Measurements from ENCODE around the gene CLN6.
"Not testable (repeated sequence)": the region's sequence is repeated elsewhere in the genome, so short reads cannot be mapped to it uniquely, and the experiment has no call there.

The CLN6 gene

DNA sequence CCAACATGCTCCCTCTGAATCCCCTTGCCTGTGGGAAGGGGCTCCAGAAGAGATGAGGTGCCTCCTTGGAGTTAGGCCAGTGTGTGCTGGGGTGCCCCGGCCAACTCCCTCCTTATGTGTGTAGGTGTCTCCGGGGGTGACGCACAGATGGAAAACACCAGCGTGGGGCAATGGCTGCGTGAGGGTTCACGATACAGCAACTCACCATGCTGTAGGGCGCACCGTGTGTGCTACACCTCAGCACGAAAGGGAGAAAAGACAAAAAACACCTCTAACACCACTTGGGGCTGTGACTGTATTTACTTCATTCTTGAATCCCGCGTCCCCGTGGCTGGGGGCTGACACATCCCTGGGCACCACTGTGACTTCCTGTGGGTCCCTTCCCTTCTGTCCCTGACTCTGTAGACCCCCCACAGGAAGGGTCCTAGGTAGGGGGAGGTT, 22.8 kb downstream of the CLN6 start:
- no peak for DNase-seq (ENCODE audit: low read depth)

DNA sequence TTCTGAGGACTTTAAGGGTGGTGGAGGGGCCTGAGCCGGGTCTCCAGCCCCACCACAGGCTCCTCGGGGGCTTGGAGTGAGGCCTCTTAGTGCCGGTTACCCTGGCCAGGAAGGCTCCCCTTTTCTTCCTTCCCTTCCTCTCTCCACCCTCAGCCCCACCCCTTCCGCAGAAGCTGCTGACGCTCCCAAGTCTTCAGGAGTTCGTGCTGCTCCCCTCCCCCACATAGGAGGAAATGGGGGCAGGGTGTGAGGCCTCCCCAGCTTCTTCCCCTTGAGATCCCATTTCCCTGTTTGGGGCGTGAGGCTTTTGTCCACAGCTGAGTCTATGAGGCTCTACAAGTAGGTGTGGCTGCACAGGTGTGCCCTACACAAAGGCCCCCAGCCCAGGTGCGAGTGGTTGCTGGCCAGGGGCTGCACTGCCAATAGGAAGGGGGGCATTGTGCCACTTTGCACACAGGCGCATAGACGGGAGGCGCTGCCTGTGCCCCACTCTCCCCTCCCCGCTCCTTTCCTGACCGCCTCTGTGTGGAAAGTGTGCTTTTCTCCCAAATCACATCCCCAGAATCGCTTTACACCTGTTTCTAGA, 23.5 kb downstream of the CLN6 start:
- no peak for DNase-seq (ENCODE audit: low read depth)

DNA sequence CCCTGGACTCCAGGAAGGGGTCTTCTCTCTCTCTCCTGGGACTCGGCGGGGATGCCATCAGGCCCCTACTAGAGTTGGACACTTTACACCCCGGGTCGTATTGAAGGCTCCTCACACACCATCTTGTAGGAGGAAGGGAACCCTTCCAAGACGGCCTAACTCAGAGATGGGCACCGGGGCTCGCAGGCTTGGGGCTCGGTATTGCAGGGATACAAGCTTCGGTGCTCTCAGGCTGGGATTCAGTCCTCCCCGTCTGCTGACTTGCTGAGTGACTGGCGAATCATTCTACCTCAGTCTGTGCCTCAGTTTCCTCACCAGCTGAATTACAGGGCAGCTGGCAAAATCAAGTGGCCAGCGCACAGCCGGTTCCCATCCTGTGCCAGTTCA, 24.0 kb downstream of the CLN6 start:
- no peak for DNase-seq (ENCODE audit: low read depth)

DNA sequence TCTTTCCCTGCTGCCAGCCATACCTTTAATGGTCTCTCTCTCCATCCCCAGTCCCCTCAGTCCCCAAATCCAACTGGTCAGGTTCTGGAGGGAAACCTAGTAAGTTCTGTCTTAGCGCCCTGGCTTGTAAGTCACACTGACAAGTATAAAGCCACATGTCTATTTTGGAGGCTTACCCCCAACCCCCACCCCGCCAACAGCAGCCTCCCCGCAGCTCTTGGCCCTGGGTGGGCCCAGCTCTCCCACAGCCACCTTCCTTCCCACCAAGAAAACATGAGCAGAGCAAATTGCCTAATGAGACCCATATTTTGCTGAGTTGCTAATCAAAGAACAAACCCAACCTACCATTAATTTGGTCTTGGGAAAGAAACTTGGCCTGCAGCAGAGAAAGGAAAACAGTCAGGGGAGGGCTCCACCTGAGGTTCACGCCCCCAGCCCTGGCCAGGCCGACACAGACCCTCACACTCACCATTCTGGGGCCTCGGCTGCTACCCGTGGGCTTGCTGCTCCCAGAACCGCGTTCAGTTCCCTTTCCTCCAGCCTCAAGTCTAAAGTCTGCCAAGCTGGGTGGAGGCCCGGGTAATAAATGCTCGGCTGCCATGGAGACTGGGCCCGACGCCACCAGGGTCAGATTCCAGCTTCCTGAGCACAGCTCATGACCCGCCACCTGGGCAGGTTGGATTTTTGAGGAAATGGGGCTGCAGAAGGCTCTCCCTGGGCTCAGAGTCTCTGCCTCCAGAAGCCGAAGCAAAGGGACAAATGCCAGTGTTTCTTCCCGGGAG, 24.6 kb downstream of the CLN6 start, which contains the start of gene CALML4:
TSS of gene CALML4 (minus strand) at position 557 of the 782 bp plus-strand sequence. CDS start at position 472, 85 bp downstream.
- no peak for DNase-seq (ENCODE audit: low read depth)

DNA sequence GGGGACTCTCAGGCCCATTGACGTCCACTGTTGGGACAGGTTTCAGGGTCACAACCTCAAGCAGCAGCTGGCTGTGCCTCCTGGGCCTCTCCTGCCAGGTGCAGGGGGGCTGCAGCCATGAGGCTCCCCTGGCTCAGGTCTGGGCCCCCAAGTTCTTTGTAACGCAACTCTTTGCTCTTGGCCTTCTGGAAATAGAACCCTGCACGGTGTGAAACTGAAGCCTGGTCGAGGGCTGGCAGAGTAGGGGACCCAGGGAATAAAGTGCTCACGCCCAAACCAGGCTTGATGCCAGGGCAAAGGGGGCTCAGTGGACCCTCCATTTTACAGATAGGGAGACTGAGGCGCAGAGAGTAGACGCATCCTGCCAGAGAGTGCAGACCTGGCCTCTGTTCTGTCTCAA, 25.2 kb downstream of the CLN6 start:
- no peak for DNase-seq (ENCODE audit: low read depth)

DNA sequence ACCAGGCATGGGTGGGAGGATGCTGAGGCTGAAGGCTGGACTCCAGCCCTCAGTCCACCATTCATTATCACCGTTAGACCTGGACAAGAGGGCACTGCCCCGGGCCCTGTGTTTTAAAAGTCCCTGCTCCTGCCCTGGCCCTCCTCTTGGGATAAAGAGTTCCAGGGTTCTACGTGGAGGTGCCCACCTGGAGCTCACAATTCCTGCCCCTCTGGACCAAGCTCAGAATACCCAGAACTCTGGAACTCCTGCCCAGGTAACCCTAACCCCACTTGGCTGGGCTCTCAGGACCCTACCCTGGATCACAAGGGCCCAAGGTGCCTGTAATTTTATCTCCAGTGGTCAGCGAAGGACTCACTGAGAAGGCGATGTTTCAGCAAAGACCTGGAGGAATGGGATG, 25.6 kb downstream of the CLN6 start:
- no peak for DNase-seq (ENCODE audit: low read depth)

DNA sequence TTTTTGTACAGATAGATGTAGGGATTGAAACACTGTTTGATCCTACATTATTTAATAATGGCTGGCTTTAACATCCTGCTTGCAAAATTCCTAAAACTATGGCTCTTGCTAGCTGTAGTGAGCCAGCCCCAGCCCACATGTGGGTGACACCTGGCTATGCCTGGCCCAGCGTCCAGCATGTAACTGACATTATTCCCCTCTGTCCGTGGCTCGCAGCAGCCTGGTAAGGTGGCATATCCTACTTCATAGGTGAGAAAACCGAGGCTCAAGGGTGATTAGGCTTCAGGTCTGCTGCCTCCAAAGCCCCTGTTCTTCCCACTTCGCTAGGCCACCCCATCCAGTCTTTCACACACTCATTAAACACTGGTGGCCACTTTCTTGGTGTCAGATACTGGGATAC, 26.0 kb downstream of the CLN6 start:
- DNase-seq (ENCODE audit: low read depth), result no peak

DNA sequence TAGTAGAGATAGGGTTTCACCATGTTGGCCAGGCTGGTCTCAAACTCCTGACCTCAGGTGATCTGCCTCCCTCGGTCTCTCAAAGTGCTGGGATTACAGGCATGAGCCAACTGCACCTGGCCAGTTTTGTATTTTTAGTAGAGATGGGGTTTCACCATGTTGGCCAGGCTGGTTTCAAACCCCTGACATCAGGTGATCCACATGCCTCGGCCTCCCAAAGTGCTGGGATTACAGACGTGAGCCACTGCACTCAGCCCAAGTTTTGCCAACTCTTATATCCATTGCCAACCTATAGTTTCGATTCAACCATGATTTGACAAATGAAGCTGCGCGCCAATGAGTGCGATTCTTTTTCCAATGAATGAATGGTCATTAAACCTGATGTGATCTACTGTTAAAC, 26.5 kb downstream of the CLN6 start:
- DNase-seq (ENCODE audit: low read depth), result not testable (repeated sequence)

DNA sequence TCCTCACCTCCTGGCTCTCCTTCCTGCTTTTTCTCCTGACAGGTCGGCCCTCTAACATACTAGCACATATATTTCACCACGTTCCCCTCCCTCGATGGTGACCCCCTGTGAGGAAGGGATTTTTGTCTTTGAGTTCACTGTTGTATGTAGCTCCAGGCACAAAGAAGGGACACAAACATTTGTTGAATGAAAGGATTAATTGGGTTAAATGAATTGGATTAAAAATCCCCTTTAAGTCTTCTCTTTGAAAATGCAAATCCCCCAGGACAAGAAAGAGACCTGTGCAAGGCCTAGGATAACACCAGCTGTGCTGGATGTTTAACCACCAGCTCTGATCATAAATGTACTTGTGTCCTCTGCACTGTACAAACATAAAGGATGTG, 27.7 kb downstream of the CLN6 start:
- DNase-seq (ENCODE audit: low read depth), result no peak

DNA sequence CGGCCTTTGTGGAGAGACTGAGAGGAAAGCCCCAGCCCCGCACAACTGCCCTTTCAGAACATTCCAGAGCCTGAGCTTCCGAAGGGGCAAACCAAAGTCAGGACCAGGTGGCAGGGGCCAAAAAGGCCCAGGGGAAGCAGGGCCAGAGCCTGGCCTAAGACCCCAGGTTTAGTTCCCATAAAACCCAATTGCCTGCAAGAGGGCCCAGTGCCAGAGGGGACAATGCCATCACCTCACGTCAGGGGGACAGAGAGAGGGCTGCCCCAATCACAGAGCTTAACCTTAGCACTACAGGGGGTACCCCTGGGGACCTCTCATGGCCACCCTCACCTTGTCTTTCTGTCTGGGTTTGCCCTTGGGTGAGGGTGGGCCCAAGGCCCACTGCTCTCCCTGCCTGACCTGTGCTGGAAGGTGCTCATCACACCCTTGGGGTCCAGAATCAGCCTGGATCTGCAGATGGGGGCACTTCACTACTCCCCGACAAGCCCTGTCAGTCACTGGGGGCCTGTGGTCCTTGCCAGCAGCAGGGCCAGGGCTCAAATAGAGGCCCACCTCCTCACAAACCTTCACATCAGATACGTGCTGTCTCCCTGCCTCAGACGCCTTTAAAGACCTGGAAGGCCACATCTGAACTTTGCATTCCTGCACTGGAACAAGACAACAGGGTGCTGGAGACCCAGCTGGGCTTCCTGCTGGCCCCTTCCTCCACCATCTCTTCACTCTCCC, 28.2 kb downstream of the CLN6 start:
- no peak for DNase-seq (ENCODE audit: low read depth)

DNA sequence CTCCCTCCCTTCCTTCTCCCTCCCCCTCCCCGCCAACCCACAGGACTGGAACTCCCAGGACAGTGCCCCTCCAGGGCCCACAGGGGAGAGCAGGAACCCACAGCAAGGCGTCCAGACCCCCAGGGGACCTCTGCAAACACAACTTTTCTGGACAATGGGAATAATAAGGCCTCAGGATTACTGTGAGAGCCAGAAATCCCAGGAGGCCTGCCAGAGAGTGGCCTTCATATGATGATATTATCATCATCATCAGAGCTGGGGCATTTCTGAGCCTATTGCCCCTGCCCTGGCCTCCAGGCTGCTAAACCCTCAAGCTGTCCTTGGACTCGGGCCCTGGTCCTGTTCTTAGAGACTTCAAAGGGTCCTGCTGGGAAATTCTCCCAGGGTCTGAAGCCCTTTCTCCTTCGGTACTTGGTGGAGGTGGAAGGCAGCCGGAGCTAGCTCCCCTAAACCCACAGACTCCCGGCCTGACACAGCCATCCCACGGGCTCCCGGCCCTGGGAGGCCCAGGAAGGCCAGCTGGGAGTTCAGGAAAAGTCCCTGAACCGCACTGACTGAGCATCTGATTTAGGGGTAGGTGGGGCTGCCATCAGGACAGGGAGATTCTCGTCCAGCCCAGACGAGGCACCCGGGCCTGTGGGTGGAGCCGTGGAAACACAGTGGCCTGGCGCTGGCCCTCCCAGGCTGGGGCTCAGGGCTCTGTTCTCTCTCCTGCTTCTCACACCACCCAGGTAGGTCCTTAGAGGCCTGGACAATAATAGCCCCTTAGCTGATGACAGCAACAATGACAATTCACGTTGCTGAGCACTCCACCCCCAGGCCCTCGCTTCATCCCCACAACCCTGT, 29.3 kb downstream of the CLN6 start:
- DNase-seq (ENCODE audit: low read depth), result no peak

DNA sequence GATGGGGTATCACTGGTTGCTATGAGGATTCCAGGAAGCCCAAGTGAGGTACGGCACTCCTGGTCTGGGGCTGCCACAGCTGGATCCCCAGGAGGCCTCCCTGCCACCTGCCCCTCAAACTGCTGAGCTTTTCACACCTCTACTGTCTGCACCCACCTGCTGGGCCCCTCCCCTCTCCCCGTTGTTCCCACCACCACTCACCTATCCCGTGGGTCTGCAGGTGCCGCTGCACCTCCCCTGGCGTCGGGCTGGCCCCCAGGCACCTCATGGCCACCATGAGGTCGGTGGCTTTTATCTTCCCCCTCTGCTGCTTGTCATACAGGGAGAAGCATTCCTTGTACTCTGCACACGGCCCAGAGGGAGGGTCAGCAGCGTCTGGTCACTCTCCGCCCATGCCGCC, 30.2 kb downstream of the CLN6 start:
- DNase-seq (ENCODE audit: low read depth), result no peak

DNA sequence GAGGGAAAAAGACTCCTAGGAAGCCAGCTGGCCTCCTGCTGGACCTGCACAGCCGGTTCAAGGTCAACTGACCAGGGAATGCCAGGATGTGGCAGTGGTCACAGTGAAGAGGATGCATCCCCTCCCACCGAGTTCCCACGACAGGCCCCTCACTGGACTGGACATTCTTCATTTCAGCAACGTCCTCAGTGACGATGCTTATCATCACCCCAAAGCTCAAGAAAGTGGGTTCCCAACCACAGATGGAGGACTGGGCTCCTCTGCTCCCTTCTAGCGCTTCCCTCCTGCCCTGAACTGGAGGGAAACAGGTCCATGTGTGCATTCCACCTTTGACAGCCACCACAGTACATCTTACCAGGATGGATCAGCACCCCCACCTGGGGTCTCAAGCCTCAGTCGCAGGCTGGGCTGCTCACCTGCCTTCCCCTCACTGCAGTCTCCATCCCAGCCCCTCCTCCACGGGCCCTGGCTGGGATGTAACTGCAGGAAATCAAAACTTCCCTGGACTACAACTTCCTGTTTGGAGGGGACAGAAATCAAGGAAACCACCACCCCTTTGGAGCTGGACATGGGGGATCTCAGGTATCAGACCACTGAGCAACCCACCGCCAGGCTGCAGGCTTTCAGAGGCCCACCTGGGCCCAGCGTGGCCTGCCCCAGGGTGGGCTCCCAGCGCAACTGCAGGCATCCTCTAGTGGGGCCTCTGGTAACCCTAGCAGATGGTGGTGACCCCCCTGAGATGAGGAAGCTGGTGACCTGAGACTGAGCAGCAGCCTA, 31.7 kb downstream of the CLN6 start:
- DNase-seq (ENCODE audit: low read depth), result no peak

DNA sequence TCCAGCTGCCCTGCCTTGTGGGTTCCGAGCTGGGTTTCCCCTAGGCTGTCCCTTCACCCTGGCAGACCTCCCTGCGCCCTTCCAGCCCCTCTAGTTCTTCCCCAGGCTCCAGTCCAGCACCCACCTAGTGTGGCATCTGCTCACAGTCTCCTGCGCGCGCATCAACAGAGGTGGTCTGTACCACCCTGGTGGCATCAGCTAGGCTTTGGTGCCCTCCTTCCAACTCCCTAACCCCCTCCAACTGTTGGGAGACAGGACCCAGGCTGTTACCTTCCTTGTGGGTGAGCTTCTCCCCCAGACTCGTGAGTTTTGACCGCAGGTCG, 32.4 kb downstream of the CLN6 start:
- DNase-seq (ENCODE audit: low read depth), result no peak

DNA sequence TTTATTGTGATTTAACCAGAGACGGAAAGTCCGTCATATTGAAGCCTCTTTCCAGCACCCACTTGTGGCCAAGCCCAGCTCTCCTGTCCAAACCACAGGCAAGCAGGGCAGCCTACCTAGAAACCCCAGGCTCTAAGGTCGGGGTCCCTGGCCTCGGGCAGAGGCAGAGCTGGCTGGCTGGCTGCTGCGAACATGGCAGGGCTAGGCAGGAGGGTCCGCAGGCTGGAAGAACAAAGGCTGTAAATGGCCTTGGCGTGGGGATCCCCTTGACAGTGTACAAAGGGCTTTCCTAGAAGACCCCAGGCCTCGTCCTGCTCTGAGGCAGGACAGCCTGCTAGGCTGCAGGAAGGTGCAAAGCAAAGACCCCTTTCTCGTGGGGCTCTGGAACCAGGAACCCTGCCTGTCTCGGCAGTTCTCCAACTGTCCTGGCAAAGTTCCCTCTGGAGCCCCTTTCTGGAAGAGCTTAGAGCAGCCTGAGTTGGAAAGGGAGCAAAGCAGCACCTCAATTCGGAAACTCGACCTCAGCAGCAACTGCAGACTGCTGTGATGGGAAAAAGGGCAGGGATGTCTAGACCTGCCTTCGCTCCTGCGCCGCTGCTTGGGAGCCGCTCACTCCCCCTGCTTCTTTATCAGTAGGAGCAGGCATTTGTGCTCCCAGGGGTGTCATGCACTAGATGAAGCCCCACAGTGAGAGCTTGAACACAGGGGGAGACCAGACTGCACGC, 32.9 kb downstream of the CLN6 start:
- no peak for DNase-seq (ENCODE audit: low read depth)

DNA sequence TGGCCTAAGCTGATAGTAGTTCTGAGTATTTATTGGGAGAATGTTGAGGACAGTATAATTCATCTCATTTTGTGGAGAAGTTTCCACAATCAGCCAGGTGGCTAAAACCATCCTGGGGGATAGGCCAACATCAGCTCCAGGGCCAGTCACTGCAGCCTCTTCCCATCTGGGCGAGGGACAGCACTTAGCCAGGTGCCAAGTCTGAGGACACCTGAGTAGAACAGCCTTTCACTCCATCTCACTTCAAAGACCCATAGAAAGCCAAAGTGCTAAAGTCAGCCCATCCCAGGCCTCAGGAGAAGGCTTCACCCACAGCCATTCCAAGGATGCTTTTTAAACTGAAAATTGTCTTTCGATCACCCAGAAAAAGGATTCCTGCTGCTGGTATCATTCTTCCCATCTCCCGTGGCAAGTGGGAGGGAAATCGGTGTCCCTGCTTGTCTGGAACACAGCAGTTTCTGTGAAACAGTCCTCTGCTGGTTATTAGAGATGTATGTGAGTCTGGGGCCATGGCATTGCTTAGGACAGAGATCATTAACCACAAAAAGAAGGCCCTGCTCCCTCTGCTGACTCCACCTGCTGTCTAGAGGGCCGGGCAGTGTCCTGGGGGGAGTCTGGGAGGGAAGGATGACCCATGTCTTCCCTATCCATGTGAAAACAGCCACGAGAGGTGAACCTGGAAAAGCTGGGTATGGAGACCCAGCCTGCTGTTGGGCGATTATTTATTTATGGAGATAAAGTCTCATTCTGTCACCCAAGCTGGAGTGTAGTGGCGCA, 34.0 kb downstream of the CLN6 start:
- DNase-seq (ENCODE audit: low read depth), result no peak

DNA sequence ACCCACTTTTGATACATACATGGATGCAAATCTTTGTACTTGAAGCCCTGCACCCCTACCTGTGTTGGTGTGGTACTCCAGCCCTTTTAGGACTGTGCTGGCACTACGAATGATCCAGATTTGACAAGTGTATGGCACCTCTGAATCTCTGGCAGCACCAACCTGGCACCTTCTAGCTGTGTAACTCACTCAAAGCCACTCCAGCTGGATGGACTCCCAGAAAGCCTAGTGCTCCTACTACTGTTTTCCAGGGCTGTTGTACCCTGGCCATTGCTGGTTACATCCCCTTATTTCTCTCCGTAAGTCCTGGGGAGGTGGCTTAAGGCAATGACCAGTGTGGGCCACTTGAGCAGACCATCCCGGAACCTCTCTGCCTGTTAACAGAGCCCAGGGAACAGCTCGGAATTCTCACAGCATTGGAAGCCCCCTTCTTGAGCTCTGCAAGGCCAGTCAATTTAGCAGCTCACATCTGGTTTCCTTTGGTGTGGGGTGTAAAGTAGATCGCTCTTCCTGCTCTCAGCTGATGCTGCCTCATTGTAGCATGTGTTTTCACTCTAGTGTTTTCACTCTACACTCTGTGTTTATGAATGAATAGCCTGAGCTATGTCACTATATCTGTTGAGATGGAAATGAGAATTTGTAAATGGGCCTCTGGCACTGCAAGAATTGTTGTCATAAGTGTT, 36.6 kb downstream of the CLN6 start:
- no peak for DNase-seq (ENCODE audit: low read depth)

DNA sequence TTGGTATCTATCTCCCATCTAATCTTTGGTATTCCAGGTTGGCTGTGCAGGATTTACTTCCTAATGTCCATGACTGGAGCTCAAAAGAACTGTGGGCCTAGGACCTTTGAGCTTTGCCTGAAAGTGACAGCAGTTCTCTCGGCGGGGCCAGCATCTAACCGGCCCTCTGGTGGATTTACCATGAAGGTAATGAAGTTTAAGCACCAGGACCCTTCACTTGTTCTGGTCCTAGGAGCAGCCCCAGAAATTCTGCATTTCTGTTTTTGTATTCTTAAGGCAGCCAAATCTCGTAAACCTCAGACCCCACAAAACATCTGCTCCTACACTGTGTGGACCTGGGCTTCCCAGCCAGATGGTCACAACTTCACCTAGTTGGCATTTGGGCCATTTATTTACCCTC, 37.4 kb downstream of the CLN6 start:
- no peak for DNase-seq (ENCODE audit: low read depth)

DNA sequence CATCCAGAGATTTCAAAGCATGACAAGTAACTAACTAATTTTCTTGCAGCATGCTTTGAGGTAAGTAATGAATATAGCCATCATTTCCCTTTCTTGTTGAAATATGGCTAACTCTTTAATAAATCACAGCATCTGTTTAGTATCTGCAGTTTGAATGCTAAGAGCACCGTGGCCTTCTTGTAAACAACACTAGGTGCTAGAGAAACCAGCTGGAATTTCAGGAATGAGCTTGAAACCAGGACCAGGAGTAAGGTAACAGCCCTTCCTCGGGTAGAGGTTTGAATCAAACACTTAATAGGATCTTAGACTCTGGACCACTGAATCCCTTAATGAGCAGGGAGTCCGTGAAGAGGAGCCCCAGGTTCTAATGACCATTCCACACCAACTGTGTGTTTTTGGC, 38.0 kb downstream of the CLN6 start:
- DNase-seq (ENCODE audit: low read depth), result no peak

DNA sequence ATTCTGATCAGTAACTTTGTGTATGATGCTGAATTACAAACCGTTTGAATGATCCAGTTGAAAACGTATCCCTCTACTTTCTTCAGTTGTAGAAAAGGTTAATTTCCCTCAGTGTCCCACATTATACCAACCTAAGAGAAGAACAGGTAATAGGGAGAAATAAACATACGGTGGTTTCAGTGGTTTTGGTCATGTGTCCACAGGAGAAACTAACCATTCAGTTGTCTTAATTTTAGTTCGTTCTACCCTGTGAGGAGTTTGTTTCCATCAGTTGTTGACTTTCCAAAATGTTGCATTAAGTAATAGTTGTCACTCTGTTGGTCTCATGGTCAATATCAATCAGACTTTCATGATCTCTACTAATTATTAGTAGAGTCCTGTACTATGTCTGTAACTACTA, 39.5 kb downstream of the CLN6 start:
- no peak for DNase-seq (ENCODE audit: low read depth)

Data from T follicular helper cell (primary cell).